Raji (cell line): ENCODE results near the gene AFF1.
A peak's percentile ranks its signal among the peaks of the same experiment; 100 is the strongest.

Experiments used
- POLR2A ChIP-seq: IDR thresholded peaks from 2 replicates; pipeline ENCODE4 v1.6.1; 2011; ENCODE audit warnings: low read depth, low read length, control low read depth; ENCODE audit not compliant: insufficient read depth

The AFF1 gene

DNA sequence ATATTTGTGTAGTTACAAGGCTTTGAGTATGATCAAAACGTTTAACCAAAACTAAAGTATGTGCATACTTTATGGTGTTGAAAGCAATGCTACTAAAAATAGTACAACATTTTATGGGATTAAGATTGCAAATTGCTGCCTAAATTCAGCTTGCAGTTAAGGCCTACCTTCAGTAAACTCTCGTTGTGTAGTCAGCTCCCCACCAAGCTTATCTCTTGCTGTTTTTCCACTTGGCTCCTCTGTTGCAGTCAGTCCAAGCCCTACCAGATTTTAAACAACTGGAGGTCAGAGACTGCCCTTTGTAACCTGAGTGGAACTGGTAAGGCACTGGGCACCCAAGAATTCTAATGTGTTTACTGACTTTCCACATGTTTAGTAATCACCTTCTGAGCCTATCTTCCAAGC, 25.7 kb downstream of the AFF1 start:
- TF ChIP-seq POLR2A, result no peak

GRCh38 chr4:86961116-86961515, 26.3 kb downstream of the AFF1 start:
- no peak for TF ChIP-seq POLR2A

DNA sequence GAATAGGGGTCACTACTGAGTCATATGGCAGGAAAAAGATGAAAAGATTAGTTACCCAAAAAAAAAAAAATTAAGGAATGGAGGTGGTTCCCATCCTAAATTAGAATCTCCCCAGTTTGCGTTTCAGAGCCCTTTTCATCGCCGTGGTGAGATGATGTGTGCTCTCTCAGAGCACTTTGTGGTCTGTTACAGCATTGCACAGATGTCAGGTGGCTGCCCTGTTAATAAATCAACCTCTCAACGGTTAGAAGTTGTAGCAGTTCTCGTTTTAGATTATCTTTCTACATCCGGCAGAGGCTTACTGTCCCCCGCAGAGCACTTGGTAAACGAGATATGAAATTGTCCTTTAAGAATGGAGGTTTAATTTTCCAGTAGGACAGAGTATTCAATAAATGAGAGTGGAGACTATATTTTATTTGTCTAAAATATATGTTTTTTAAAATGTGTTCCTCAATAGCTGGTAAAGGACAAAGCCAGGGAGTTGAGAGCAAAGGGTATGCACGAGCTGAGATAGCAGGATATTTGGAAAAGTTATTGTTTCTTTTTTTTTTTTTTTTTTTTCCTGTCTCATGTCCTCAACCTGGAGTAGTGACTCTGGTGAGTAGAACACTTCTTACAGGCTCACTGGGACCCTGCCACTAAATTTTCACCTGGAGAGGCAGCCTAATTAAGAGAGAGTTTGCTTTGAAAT, 26.9 kb downstream of the AFF1 start:
- TF ChIP-seq POLR2A, result peak; percentile 27; the same call in 1 of the 2 replicates

GRCh38 chr4:86963697-86964096, 28.9 kb downstream of the AFF1 start:
- no peak for TF ChIP-seq POLR2A

- TF ChIP-seq POLR2A, result no peak
Observed at GRCh38 chr4:86965019-86965976, 30.5 kb downstream of the AFF1 start.

DNA sequence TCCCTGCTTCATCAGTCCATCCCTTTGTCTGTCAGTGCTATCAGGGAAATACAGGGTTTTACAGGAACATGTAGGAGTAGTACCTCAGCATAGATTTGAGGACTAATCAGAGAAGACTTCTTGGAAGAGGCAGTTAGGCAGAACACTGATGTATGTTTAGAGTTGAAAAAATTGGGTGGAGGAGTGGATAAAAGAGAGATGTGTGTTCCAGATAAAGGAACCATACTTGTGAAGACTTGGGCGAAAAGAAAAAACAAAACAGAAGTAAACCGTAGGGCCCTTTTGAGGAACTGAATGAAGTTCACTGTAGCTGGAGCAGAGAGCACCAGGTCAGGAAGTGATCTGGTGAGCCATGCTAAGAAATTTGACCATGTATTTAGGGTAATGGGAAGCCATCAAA, 32.3 kb downstream of the AFF1 start:
- TF ChIP-seq POLR2A, result no peak

GRCh38 chr4:86967798-86968197, 33.0 kb downstream of the AFF1 start:
- TF ChIP-seq POLR2A, result no peak

DNA sequence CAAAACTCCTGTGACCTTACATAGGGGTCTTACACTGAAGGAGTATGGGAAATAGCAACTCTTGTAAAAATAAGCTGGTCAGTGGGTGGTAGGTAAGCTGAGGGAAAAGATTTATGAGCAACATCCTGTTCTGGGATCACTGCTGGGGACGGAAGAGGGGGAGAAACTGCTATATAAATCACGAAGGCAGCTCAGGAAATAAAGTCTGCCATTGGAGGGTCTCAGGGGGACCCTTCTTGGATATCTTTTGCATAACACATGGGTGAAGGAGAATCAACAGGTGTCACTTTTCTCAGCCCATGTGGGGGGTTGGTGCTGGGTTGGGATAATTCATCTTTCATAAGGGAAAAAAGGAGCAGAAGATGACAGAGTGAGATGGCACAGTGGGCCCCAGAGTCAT, 33.7 kb downstream of the AFF1 start:
- no peak for TF ChIP-seq POLR2A

DNA sequence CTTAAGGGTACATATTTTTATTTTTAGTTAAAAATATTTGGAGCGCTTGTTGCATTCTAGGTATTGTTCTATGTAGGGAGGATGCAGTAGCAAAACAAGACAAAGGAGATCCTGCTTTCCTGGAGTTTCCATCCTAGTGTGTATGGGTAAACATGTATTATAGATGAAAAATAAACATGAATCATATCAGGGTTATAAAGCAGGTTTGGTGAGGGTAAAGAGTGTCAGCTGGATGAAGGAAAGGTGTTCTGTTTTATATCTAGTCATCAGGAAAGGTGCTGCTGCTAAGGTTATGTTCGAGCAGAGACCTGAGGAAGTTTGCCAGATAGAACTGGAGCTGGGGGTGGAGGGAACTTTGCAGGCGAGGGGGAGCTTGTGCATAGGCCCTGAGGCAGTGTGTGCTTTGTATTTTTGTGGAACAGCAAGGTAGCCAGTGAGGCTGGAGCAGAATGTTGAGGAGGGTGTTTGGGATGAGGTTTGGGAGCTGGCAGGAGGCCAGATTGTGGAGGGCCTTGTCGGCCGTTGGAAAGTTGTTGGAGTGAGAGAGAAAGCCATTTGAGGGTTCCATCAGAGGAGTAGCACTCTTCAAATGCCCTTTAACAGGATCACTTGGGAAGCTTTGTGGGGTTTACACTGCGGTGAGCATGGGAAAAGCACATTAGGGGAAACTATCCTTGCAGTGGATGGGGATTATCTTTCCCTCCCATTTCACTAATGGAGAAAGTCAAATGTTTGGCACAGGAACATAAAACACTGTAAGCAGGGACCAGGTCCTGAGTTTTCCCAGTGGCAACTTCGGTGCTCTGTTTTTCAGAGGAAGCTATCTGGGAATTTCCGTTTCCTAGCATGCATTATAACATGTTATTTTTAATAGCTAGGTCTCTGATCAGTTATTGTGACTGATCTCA, 35.9 kb downstream of the AFF1 start:
- no peak for TF ChIP-seq POLR2A

DNA sequence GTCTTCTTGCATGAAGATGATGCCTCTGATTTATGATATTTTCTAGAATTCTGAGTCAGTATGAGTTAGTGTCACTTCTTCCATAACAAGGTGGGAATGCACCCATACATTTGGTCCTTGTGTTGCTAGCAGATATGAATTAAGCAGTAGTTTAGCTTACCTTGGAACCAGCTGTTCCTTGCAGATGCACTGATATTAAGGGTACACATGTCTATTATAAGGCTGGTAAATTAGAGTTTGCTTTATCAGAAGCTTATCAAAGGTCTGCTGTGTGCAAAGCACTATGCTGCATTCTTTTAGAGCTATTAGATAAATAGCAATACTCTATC, 36.5 kb downstream of the AFF1 start:
- no peak for TF ChIP-seq POLR2A

- TF ChIP-seq POLR2A, result no peak
Observed at GRCh38 chr4:86972997-86973396, 38.2 kb downstream of the AFF1 start.

DNA sequence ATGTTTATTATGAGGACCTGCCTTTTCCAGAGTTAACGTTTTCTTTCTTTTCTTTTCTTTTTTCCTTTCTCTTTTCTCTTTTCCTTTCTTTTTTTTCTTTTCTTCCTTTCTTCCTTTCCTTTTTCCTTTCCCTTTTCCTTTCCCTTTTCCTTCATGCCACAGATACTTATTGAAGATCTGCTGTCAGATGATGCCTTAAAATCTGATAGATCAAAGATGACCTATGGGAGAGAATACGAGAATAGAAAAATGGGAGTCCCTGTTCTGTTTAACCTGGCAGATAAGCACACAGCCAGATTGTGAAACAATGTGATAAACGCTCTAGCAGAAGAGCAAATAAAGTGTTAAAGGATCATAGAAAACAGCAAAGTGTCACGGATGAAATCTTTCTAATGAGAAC, 38.9 kb downstream of the AFF1 start:
- no peak for TF ChIP-seq POLR2A

- TF ChIP-seq POLR2A, result no peak
Observed at GRCh38 chr4:86974551-86974994, 39.8 kb downstream of the AFF1 start.

DNA sequence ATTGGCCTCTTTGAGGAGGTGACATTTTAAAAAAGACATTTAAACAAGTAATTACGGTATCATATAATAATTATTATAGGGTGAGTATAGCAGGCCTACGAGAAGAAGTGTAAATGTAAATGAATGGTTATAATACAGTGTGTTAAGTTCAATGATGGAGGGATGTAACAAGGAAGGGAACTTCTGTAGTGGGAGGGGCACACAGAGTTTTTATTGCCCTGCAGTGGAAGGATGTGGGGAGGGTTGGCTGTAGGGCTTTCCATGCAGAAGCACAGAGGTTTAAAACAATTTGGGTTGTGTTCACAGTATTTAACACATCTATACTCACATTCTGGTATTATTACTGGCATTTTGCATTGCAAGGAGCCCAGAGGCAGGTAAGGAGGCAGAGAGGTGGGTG, 41.1 kb downstream of the AFF1 start:
- TF ChIP-seq POLR2A, result no peak

GRCh38 chr4:86976801-86977485, 42.1 kb downstream of the AFF1 start:
- TF ChIP-seq POLR2A, result no peak
